COLO829 (cell line): ENCODE data around the gene UQCC5.

ENCODE experiments used
- DNase-seq: peaks from one replicate; pipeline ENCODE4 v3.0.0; 2012; ENCODE audit warnings: low spot score

Gene UQCC5

GRCh38 chr3:52504977-52505376 lies 31.4 kb upstream of the UQCC5 start:
- DNase-seq: no peak

- DNase-seq: no peak
These were observed 30.0 kb upstream of the UQCC5 start for GRCh38 chr3:52506266-52506966.

GRCh38 chr3:52507359-52507758 lies 29.0 kb upstream of the UQCC5 start:
- no peak for DNase-seq

- no peak for DNase-seq
These were observed 26.6 kb upstream of the UQCC5 start for GRCh38 chr3:52509753-52510328.

GRCh38 chr3:52511509-52511908 lies 24.9 kb upstream of the UQCC5 start:
- DNase-seq: no peak

GRCh38 chr3:52512105-52512504 lies 24.3 kb upstream of the UQCC5 start:
- no peak for DNase-seq

- no peak for DNase-seq
These were observed 23.7 kb upstream of the UQCC5 start for GRCh38 chr3:52512727-52513126.

- no peak for DNase-seq
These were observed 23.1 kb upstream of the UQCC5 start for GRCh38 chr3:52513281-52513680.

- no peak for DNase-seq
These were observed 21.8 kb upstream of the UQCC5 start for GRCh38 chr3:52514576-52514975.

- DNase-seq: no peak
These were observed 21.2 kb upstream of the UQCC5 start for GRCh38 chr3:52515192-52515591.

- no peak for DNase-seq
These were observed 19.8 kb upstream of the UQCC5 start for GRCh38 chr3:52516509-52517195.

GRCh38 chr3:52517796-52518722 lies 18.3 kb upstream of the UQCC5 start:
- DNase-seq: no peak

GRCh38 chr3:52518723-52519444 lies 17.5 kb upstream of the UQCC5 start:
- DNase-seq: peak; percentile 73

GRCh38 chr3:52519445-52520140 lies 16.8 kb upstream of the UQCC5 start:
- no peak for DNase-seq

- no peak for DNase-seq
These were observed 16.2 kb upstream of the UQCC5 start for GRCh38 chr3:52520141-52520667.

- no peak for DNase-seq
These were observed 15.5 kb upstream of the UQCC5 start for GRCh38 chr3:52520716-52521487.

GRCh38 chr3:52521488-52521824 lies 14.9 kb upstream of the UQCC5 start:
- DNase-seq: no peak

GRCh38 chr3:52521881-52522650 lies 14.3 kb upstream of the UQCC5 start:
- no peak for DNase-seq

GRCh38 chr3:52522651-52523251 lies 13.7 kb upstream of the UQCC5 start:
- no peak for DNase-seq
